HCT116 (cell line): Measurements from ENCODE around the gene ZNF776. TPM values are rescaled to one million over a fixed set of nuclear protein-coding genes. Genes with fewer than 3 reads are reported as not detected.

ENCODE experiments used
- ATAC-seq: fragments of 200-7000 bp; cut with Tn5 transposase; 2 replicates; pipeline ENCODE4 v1.9.1; 2020; ENCODE audit warnings: mild to moderate bottlenecking, moderate library complexity
- BruUV-seq: library from RNA; stranded (reverse); fragments of 400-500 nt; replicated peaks from 2 replicates; lab custom pipeline; 2021; lab: Mats Ljungman, UMichigan
- CTCF ChIA-PET: fragments of 300-600 bp; sonication (Branson Sonifier 250); formaldehyde crosslinking; loops from one replicate; lab custom pipeline; 2021; ENCODE audit warnings: antibody characterized with exemption; lab: Charles Lee
- POLR2A ChIA-PET: fragments of 300-600, 350-600 bp; sonication (Branson Sonifier 250); formaldehyde crosslinking; loops from one replicate; lab custom pipeline; 2021; ENCODE audit warnings: antibody characterized with exemption; lab: Charles Lee
- RAD21 ChIA-PET, 2 experiments: fragments of 300-600 bp; sonication (Branson Sonifier 250); formaldehyde crosslinking; loops; one replicate each; lab custom pipeline; 2023; ENCODE audit warnings: low total read pairs in 2 of 2; ENCODE audit not compliant: uncharacterized antibody in 2 of 2, unreplicated experiment in 2 of 2, low non-redundant PET in 1 of 2; lab: Charles Lee
- DNase-seq: peaks from one replicate; pipeline ENCODE4 v3.0.0-alpha.2; 2010; ENCODE audit warnings: low read depth, low spot score
- H2AFZ ChIP-seq: fragments of 200-600 bp; shearing (Covaris generic), sonication (generic); 2 replicates; pipeline ENCODE4 v1.6.1; 2017; ENCODE audit warnings: low read depth, mixed run types, mixed read lengths, antibody characterized with exemption, low read length; ENCODE audit not compliant: poor library complexity, severe bottlenecking
- H3K27ac ChIP-seq: 2 replicates; pipeline ENCODE4 v1.5.1; 2012; ENCODE audit warnings: low read depth, low read length
- H3K27me3 ChIP-seq: fragments of 200-600 bp; sonication (generic); 2 replicates; pipeline ENCODE4 v1.6.1; 2016; ENCODE audit warnings: mixed run types, low read length, mixed read lengths; ENCODE audit not compliant: insufficient read depth
- H3K36me3 ChIP-seq, 2 experiments: fragments of 200-500 bp in 1 of 2; fragments of 200-600 bp in 1 of 2; sonication (Bioruptor generic) in 1 of 2; sonication (generic) in 1 of 2; 2 replicates each; pipeline versions ENCODE4 v1.5.1 to v1.6.1; 2014 to 2016; ENCODE audit warnings: low read length in 2 of 2, inconsistent platforms in 1 of 2, mixed read lengths in 1 of 2, mixed run types in 1 of 2; ENCODE audit not compliant: insufficient read depth in 2 of 2, control insufficient read depth in 1 of 2
- H3K4me1 ChIP-seq, 2 experiments: fragments of 200-600 bp in 1 of 2; sonication (generic) in 1 of 2; 2 replicates each; pipeline versions ENCODE4 v1.5.1 to v1.6.1; 2012 to 2017; ENCODE audit warnings: low read length in 2 of 2, inconsistent platforms in 1 of 2, mild to moderate bottlenecking in 1 of 2, mixed read lengths in 1 of 2, mixed run types in 1 of 2, moderate library complexity in 1 of 2; ENCODE audit not compliant: insufficient read depth in 2 of 2, control insufficient read depth in 1 of 2
- H3K4me2 ChIP-seq: fragments of 200-600 bp; sonication (generic); 2 replicates; pipeline ENCODE4 v1.6.1; 2017; ENCODE audit warnings: mixed run types, low read length, mixed read lengths
- H3K4me3 ChIP-seq, 2 experiments: fragments of 200-600 bp in 1 of 2; sonication (generic) in 1 of 2; replicated peaks in 1 of 2; 2 replicates each; pipeline ENCODE4 v1.5.1; 2011 to 2016; ENCODE audit warnings: low read length in 2 of 2, control low read depth in 1 of 2, low read depth in 1 of 2, mild to moderate bottlenecking in 1 of 2, mixed read lengths in 1 of 2, mixed run types in 1 of 2
- H3K79me2 ChIP-seq: fragments of 200-600 bp; sonication (generic); 2 replicates; pipeline ENCODE4 v1.6.1; 2017; ENCODE audit warnings: mild to moderate bottlenecking, mixed run types, low read length, moderate library complexity, mixed read lengths; ENCODE audit not compliant: insufficient read depth
- H3K9ac ChIP-seq: fragments of 200-600 bp; sonication (generic); 2 replicates; pipeline ENCODE4 v1.6.1; 2016; ENCODE audit warnings: low read length, mixed read lengths
- H3K9me2 ChIP-seq: fragments of 200-600 bp; sonication (generic), shearing (Covaris generic); 2 replicates; pipeline ENCODE4 v1.6.1; 2017; ENCODE audit warnings: mixed run types, mild to moderate bottlenecking, moderate library complexity; ENCODE audit not compliant: insufficient read depth
- H3K9me3 ChIP-seq, 2 experiments: fragments of 200-500 bp in 1 of 2; fragments of 200-600 bp in 1 of 2; sonication (Bioruptor generic) in 1 of 2; sonication (generic) in 1 of 2; 2 replicates each; pipeline ENCODE4 v1.6.1; 2014 to 2017; ENCODE audit warnings: low read length in 2 of 2, mixed read lengths in 2 of 2, inconsistent platforms in 1 of 2, low read depth in 1 of 2, mild to moderate bottlenecking in 1 of 2, mixed run types in 1 of 2, moderate library complexity in 1 of 2; ENCODE audit not compliant: control insufficient read depth in 1 of 2, insufficient read depth in 1 of 2
- H4K20me1 ChIP-seq: fragments of 200-600 bp; sonication (generic), shearing (Covaris generic); 2 replicates; pipeline ENCODE4 v1.6.1; 2017; ENCODE audit warnings: mixed run types, mild to moderate bottlenecking, moderate library complexity; ENCODE audit not compliant: insufficient read depth
- CBX3 ChIP-seq: IDR thresholded peaks from 2 replicates; pipeline ENCODE4 v1.6.1; 2012; ENCODE audit warnings: low read depth
- CEBPB ChIP-seq: IDR thresholded peaks from 2 replicates; pipeline ENCODE4 v1.6.1; 2012; ENCODE audit warnings: low read depth
- EGR1 ChIP-seq: IDR thresholded peaks from 2 replicates; pipeline ENCODE4 v1.6.1; 2012; ENCODE audit warnings: low read depth
- ELF1 ChIP-seq: IDR thresholded peaks from 2 replicates; pipeline ENCODE4 v1.6.1; 2012; ENCODE audit warnings: low read depth, borderline replicate concordance
- EZH2 ChIP-seq: fragments of 200-600 bp; sonication (generic); IDR thresholded peaks from 2 replicates; pipeline ENCODE4 v1.6.1; 2017; ENCODE audit warnings: antibody characterized with exemption, mixed run types
- EZH2phosphoT487 ChIP-seq: fragments of 200-600 bp; IDR thresholded peaks from 2 replicates; pipeline ENCODE4 v1.6.1; 2018; ENCODE audit warnings: antibody characterized with exemption, borderline replicate concordance
- FOSL1 ChIP-seq: IDR thresholded peaks from 2 replicates; pipeline ENCODE4 v1.6.1; 2012; ENCODE audit warnings: low read depth
- JUND ChIP-seq: IDR thresholded peaks from 2 replicates; pipeline ENCODE4 v1.6.1; 2012
- POLR2A ChIP-seq: IDR thresholded peaks from 2 replicates; pipeline ENCODE4 v1.7.0; 2011; ENCODE audit warnings: borderline replicate concordance; ENCODE audit not compliant: insufficient read depth, insufficient read length; ENCODE audit errors: extremely low read depth
- ZFX ChIP-seq: fragments of 450-650 bp; IDR thresholded peaks from 2 replicates; pipeline ENCODE4 v1.6.1; 2017
- intact Hi-C: fragments of 100-400 bp; cut with micrococcal nuclease; formaldehyde crosslinking; loops from 2 replicates; pipeline ENCODE4 v1.10.0; 2022
- total RNA-seq: library from RNA; stranded (reverse); gene quantifications from one replicate; pipeline ENCODE4 v1.2.1, GENCODE V29; 2021; ENCODE audit not compliant: unreplicated experiment
- TF ChIP-seq, protein P1 (sequence below): IDR thresholded peaks from 2 replicates; pipeline ENCODE4 v1.6.1; 2011; ENCODE audit warnings: mild to moderate bottlenecking, low read length, moderate library complexity; ENCODE audit not compliant: insufficient replicate concordance; ENCODE audit errors: extremely low read depth
- TF ChIP-seq, protein P2 (sequence below), 3 experiments: fragments of 200-600 bp in 1 of 3; sonication (generic) in 1 of 3; IDR thresholded peaks in 2 of 3; conservative IDR thresholded peaks in 1 of 3; 2 replicates each; pipeline ENCODE4 v1.5.1; 2012 to 2017; ENCODE audit warnings: low read depth in 2 of 3, low read length in 2 of 3, antibody characterized with exemption in 1 of 3, borderline replicate concordance in 1 of 3, control low read depth in 1 of 3, mild to moderate bottlenecking in 1 of 3, mixed read lengths in 1 of 3, mixed run types in 1 of 3, moderate library complexity in 1 of 3; ENCODE audit not compliant: insufficient read depth in 1 of 3

ZNF776 gene
- total RNA-seq, 1 experiment from 2014 or later, result 8.6 TPM

DNA sequence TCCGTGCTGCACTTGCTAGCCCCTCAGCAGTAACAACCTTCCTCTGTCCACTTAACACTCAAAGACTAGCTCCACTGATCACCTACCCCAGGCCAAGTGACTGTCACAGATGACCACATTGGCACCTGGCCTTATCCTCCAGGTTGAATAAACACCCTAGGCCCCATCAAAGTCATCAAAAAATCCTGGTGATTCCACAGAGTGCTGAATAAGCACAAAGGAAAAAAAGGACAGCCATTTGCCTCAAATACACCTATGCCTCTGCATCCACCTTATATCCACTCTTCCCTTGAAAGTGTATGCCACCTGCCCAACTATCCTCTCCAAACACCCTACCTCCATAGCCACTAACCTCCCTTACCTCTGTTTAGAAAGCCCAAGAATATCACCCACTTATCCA, 40.3 kb upstream of the ZNF776 start:
- ATAC-seq (no peak), DNase-seq (no peak)
- Histone ChIP-seq H4K20me1 (no peaks in the 10 kb centered on the region), H3K9ac (no peak overlapping the region), H3K36me3 (no peaks in the 10 kb centered on the region), H3K4me3 (no peak overlapping the region), H3K9me3 (peaks cover 9 to 24% of the 10 kb centered on the region in 2 experiments; a peak in 2 of 4 replicates), H3K4me2 (no peak overlapping the region), H2AFZ (no peak overlapping the region), H3K27ac (no peak overlapping the region), H3K4me1 (no peaks in the 10 kb centered on the region), H3K9me2 (no peaks in the 10 kb centered on the region), H3K79me2 (no peaks in the 10 kb centered on the region), H3K27me3 (no peaks in the 10 kb centered on the region)
- BruUV-seq, result no TSS peak
- ChIA-PET POLR2A (no interaction called here), RAD21 (no interaction called here), CTCF (no interaction called here)
- intact Hi-C loops, result no loop called here
- TF ChIP-seq ELF1 (no peak), POLR2A (no peak), ZFX (no peak), FOSL1 (no peak), EZH2phosphoT487 (no peak), EGR1 (no peak), JUND (no peak), CBX3 (no peak), EZH2 (no peak), CEBPB (no peak)
- TF ChIP-seq, protein P1, sequence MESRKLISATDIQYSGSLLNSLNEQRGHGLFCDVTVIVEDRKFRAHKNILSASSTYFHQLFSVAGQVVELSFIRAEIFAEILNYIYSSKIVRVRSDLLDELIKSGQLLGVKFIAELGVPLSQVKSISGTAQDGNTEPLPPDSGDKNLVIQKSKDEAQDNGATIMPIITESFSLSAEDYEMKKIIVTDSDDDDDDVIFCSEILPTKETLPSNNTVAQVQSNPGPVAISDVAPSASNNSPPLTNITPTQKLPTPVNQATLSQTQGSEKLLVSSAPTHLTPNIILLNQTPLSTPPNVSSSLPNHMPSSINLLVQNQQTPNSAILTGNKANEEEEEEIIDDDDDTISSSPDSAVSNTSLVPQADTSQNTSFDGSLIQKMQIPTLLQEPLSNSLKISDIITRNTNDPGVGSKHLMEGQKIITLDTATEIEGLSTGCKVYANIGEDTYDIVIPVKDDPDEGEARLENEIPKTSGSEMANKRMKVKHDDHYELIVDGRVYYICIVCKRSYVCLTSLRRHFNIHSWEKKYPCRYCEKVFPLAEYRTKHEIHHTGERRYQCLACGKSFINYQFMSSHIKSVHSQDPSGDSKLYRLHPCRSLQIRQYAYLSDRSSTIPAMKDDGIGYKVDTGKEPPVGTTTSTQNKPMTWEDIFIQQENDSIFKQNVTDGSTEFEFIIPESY, result no peak
- TF ChIP-seq, protein P2, sequence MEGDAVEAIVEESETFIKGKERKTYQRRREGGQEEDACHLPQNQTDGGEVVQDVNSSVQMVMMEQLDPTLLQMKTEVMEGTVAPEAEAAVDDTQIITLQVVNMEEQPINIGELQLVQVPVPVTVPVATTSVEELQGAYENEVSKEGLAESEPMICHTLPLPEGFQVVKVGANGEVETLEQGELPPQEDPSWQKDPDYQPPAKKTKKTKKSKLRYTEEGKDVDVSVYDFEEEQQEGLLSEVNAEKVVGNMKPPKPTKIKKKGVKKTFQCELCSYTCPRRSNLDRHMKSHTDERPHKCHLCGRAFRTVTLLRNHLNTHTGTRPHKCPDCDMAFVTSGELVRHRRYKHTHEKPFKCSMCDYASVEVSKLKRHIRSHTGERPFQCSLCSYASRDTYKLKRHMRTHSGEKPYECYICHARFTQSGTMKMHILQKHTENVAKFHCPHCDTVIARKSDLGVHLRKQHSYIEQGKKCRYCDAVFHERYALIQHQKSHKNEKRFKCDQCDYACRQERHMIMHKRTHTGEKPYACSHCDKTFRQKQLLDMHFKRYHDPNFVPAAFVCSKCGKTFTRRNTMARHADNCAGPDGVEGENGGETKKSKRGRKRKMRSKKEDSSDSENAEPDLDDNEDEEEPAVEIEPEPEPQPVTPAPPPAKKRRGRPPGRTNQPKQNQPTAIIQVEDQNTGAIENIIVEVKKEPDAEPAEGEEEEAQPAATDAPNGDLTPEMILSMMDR (IDR thresholded peaks at IDR 0.05 in 2 of 3, conservative IDR thresholded peaks at IDR 0.05 in 1 of 3; ENCODE audit: borderline replicate concordance in 1 of 3, insufficient read depth in 1 of 3, low read depth in 2 of 3, low read length in 2 of 3), result no peak
